HEK293 (cell line): Measurements from ENCODE around the gene PHACTR1.
A peak's percentile ranks its signal among the peaks of the same experiment; 100 is the strongest.

Experiments used
- CTCF ChIA-PET: fragments of 350-600 bp; formaldehyde crosslinking; extraction: SDS; loops from one replicate; lab custom pipeline; 2021; ENCODE audit warnings: antibody characterized with exemption; lab: Yijun Ruan, JAX
- POLR2A ChIA-PET: fragments of 300-600 bp; formaldehyde crosslinking; extraction: SDS; loops from one replicate; lab custom pipeline; 2020; ENCODE audit warnings: antibody characterized with exemption, inconsistent platforms; lab: Yijun Ruan, JAX
- H3K27ac ChIP-seq: fragments of 200-500 bp; sonication (Bioruptor generic); 2 replicates; pipeline ENCODE4 v1.5.1; 2014; ENCODE audit warnings: low read depth, low read length, control low read depth, inconsistent platforms; ENCODE audit errors: extremely low read depth
- H3K36me3 ChIP-seq, 2 experiments: fragments of 200-500 bp in 1 of 2; sonication (Bioruptor generic) in 1 of 2; 1 replicate in 1 of 2; 2 replicates in 1 of 2; pipeline ENCODE4 v1.5.1; 2014 to 2017; ENCODE audit warnings: inconsistent platforms in 2 of 2, low read length in 2 of 2; ENCODE audit not compliant: control insufficient read depth in 2 of 2, insufficient read depth in 1 of 2
- H3K4me1 ChIP-seq: fragments of 200-500 bp; sonication (Bioruptor generic); 2 replicates; pipeline ENCODE4 v1.5.1; 2014; ENCODE audit warnings: mild to moderate bottlenecking, low read length, inconsistent platforms; ENCODE audit not compliant: control insufficient read depth, insufficient read depth
- H3K4me3 ChIP-seq: 2 replicates; pipeline ENCODE4 v1.5.1; 2011; ENCODE audit warnings: low read depth, mild to moderate bottlenecking, control low read depth, low read length, moderate library complexity
- H3K9me3 ChIP-seq: fragments of 200-500 bp; sonication (Bioruptor generic); 2 replicates; pipeline ENCODE4 v1.5.1; 2014; ENCODE audit warnings: low read depth, low read length, inconsistent platforms; ENCODE audit not compliant: control insufficient read depth, insufficient read depth
- BCL11A ChIP-seq: fragments of 450-650 bp; formaldehyde crosslinking; IDR thresholded peaks from 2 replicates; pipeline ENCODE4 v1.5.1; 2016; ENCODE audit warnings: low read depth, missing biosample characterization, missing genetic modification characterization
- CTCF ChIP-seq: fragments of 450-650 bp; formaldehyde crosslinking; IDR thresholded peaks from 2 replicates; pipeline ENCODE4 v1.5.1; 2016; ENCODE audit warnings: missing biosample characterization, missing genetic modification characterization
- MZF1 ChIP-seq: fragments of 450-650 bp; formaldehyde crosslinking; IDR thresholded peaks from 2 replicates; pipeline ENCODE4 v1.5.1; 2017; ENCODE audit warnings: missing biosample characterization, missing genetic modification characterization, borderline replicate concordance
- OVOL3 ChIP-seq: fragments of 450-650 bp; formaldehyde crosslinking; IDR thresholded peaks from 2 replicates; pipeline ENCODE4 v1.5.1; 2016; ENCODE audit warnings: missing biosample characterization, missing genetic modification characterization
- TSHZ1 ChIP-seq: fragments of 450-650 bp; formaldehyde crosslinking; IDR thresholded peaks from 2 replicates; pipeline ENCODE4 v1.5.1; 2016; ENCODE audit warnings: missing biosample characterization, missing genetic modification characterization, borderline replicate concordance
- ZFHX2 ChIP-seq: fragments of 450-650 bp; formaldehyde crosslinking; conservative IDR thresholded peaks from 2 replicates; pipeline ENCODE4 v1.5.1; 2016; ENCODE audit warnings: missing biosample characterization, missing genetic modification characterization
- ZNF2 ChIP-seq: fragments of 450-650 bp; formaldehyde crosslinking; IDR thresholded peaks from 2 replicates; pipeline ENCODE4 v1.5.1; 2016; ENCODE audit warnings: missing biosample characterization, missing genetic modification characterization
- ZNF292 ChIP-seq: fragments of 450-650 bp; formaldehyde crosslinking; IDR thresholded peaks from 2 replicates; pipeline ENCODE4 v1.5.1; 2016; ENCODE audit warnings: low read depth, missing biosample characterization, missing genetic modification characterization, borderline replicate concordance
- ZNF549 ChIP-seq: fragments of 450-650 bp; IDR thresholded peaks from 2 replicates; pipeline ENCODE4 v1.5.1; 2018; ENCODE audit warnings: missing biosample characterization, missing genetic modification characterization, mild to moderate bottlenecking, inconsistent platforms, moderate library complexity
- ZNF658 ChIP-seq: fragments of 450-650 bp; formaldehyde crosslinking; IDR thresholded peaks from 2 replicates; pipeline ENCODE4; 2016; ENCODE audit warnings: missing biosample characterization, missing genetic modification characterization
- ZNF660 ChIP-seq: fragments of 450-650 bp; IDR thresholded peaks from 2 replicates; pipeline ENCODE4 v1.5.1; 2018; ENCODE audit warnings: missing biosample characterization, mild to moderate bottlenecking, missing genetic modification characterization
- TF ChIP-seq, protein P1 (sequence below): fragments of 450-650 bp; formaldehyde crosslinking; IDR thresholded peaks from 2 replicates; pipeline ENCODE4 v1.5.1; 2016; ENCODE audit warnings: missing biosample characterization, missing genetic modification characterization

PHACTR1 gene

DNA sequence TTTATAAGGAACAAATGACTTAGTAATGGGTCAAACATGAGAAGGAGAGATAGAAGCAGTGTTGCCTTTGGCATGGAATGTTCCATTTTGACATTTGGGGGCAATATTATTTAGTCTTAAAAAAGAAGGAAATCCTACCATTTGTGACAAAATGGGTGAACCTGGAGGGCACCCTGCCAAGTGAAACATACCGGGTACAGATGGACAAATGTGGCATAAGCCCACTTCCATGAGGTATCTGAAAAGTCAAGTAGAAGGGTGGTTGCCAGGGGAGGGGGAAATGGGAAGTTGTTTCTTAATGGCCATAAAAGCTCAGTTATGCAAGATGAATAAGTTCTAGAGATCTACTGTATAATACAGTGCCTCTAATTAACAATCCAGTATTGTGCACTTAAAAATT lies 342.5 kb downstream of the PHACTR1 start:
- POLR2A ChIA-PET = no interaction called here
- CTCF ChIA-PET = no interaction called here

DNA sequence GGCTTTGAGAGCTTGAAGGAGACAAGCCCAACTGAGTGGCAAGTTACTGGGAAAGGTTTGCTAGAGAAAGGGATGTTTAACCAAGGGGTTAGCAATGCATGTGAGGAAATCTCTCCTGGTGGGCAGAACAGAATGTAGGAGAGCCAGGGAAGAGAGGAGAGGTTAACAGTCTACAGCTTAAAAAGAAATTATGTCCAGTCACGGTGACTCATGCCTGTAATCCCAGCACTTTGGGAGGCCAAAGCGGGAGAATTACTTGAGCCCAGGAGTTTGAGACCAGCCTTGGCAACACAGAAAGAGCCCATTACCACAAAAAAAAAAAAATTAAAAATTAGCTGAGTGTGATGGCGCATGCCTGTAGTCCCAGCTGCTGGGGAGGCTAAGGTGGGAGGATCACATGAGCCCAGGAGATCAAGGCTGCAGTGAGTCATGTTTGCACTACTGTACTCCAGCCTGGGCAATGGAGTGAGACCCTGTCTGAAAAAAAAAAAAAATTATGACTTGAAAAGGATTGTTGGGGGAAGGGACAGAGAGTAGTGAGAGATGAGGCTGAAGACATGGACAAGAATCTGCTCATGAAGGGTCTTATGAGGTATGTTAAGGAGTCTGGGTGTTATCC lies 346.8 kb downstream of the PHACTR1 start:
- POLR2A ChIA-PET = no interaction called here
- Histone ChIP-seq H3K27ac (no peak overlapping the region), H3K4me1 (no peaks in the 10 kb centered on the region; the same call in 1 of the 2 replicates), H3K4me3 (no peak overlapping the region), H3K9me3 (no peaks in the 10 kb centered on the region), H3K36me3 (no peaks in the 10 kb centered on the region)
- CTCF ChIA-PET = interaction anchor here (0.5 to 0.6 kb wide), 2 partner anchors 33 to 283 kb away, joined by 3 to 4 read pairs; no protein-coding TSS in a partner anchor
- TF ChIP-seq ZNF549 (no peak), BCL11A (no peak), ZFHX2 (tag by site-specific recombination) (peak; percentile 35)

More for the DNA sequence above, 342.5 kb downstream of the PHACTR1 start:
- TF ChIP-seq, protein P1, sequence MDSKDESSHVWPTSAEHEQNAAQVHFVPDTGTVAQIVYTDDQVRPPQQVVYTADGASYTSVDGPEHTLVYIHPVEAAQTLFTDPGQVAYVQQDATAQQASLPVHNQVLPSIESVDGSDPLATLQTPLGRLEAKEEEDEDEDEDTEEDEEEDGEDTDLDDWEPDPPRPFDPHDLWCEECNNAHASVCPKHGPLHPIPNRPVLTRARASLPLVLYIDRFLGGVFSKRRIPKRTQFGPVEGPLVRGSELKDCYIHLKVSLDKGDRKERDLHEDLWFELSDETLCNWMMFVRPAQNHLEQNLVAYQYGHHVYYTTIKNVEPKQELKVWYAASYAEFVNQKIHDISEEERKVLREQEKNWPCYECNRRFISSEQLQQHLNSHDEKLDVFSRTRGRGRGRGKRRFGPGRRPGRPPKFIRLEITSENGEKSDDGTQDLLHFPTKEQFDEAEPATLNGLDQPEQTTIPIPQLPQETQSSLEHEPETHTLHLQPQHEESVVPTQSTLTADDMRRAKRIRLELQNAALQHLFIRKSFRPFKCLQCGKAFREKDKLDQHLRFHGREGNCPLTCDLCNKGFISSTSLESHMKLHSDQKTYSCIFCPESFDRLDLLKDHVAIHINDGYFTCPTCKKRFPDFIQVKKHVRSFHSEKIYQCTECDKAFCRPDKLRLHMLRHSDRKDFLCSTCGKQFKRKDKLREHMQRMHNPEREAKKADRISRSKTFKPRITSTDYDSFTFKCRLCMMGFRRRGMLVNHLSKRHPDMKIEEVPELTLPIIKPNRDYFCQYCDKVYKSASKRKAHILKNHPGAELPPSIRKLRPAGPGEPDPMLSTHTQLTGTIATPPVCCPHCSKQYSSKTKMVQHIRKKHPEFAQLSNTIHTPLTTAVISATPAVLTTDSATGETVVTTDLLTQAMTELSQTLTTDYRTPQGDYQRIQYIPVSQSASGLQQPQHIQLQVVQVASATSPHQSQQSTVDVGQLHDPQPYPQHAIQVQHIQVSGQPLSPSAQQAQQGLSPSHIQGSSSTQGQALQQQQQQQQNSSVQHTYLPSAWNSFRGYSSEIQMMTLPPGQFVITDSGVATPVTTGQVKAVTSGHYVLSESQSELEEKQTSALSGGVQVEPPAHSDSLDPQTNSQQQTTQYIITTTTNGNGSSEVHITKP = 0 out of 2 replicates have a peak, but pooled peaks have one; percentile 28
- no peak for TF ChIP-seq ZNF658
- Histone ChIP-seq H3K4me3 (no peak overlapping the region), H3K4me1 (no peaks in the 10 kb centered on the region; the same call in 1 of the 2 replicates), H3K27ac (no peak overlapping the region), H3K9me3 (no peaks in the 10 kb centered on the region), H3K36me3 (no peaks in the 10 kb centered on the region)

GRCh38 chr6:13065581-13065980 lies 349.0 kb downstream of the PHACTR1 start:
- Histone ChIP-seq H3K4me1 (no peaks in the 10 kb centered on the region; the same call in 1 of the 2 replicates), H3K27ac (no peak overlapping the region), H3K4me3 (no peak overlapping the region), H3K36me3 (no peaks in the 10 kb centered on the region), H3K9me3 (no peaks in the 10 kb centered on the region)
- ChIA-PET CTCF (no interaction called here), POLR2A (interaction anchor here (0.5 kb wide), 1 partner anchor 90 kb away, joined by 5 read pairs; no protein-coding TSS in a partner anchor)
- no peak for TF ChIP-seq ZNF292 (tag by site-specific recombination)
- peak; percentile 63; the same call in 1 of the 2 replicates for TF ChIP-seq MZF1 (tag by site-specific recombination)
- TF ChIP-seq TSHZ1 (tag by site-specific recombination) = no peak
- no peak for TF ChIP-seq CTCF (tag by site-specific recombination)
- no peak for TF ChIP-seq ZNF660 (tag by site-specific recombination)
- TF ChIP-seq ZNF2 (tag by site-specific recombination) = no peak
- TF ChIP-seq OVOL3 (tag by site-specific recombination) = no peak
